H1 (cell line): ENCODE data around the gene TAL2. TPM values are rescaled to one million over a fixed set of nuclear protein-coding genes. Genes with fewer than 3 reads are reported as not detected.

ENCODE experiments used
- CTCF ChIA-PET: fragments of 300-600 bp; sonication (Branson Sonifier 250); formaldehyde crosslinking; loops from one replicate; lab custom pipeline; 2021; ENCODE audit not compliant: partially characterized antibody; lab: Charles Lee
- POLR2A ChIA-PET: fragments of 300-600 bp; sonication (Branson Sonifier 250); formaldehyde crosslinking; loops from one replicate; lab custom pipeline; 2021; ENCODE audit warnings: inconsistent platforms; ENCODE audit not compliant: partially characterized antibody; lab: Charles Lee
- DNase-seq, 2 experiments: peaks; one replicate each; pipeline versions ENCODE4 v3.0.0 to v3.0.0-alpha.2; 2010 to 2022; ENCODE audit warnings: low spot score in 2 of 2, low read depth in 1 of 2, mixed read lengths in 1 of 2
- FAIRE-seq: peaks from 2 replicates; lab custom pipeline; 2011; peaks lifted over from hg19 to GRCh38; lab: Jason Lieb, UNC
- H2AFZ ChIP-seq: 2 replicates; pipeline ENCODE4 v1.8.1; 2012; ENCODE audit warnings: low read length, inconsistent platforms
- H2AK5ac ChIP-seq: 2 replicates; pipeline ENCODE4 v1.6.1; 2013; ENCODE audit warnings: low read depth, low read length
- H2BK120ac ChIP-seq: replicated peaks from 2 replicates; pipeline ENCODE3; 2013; ENCODE audit warnings: low read depth, low read length, inconsistent platforms
- H2BK12ac ChIP-seq: 2 replicates; pipeline ENCODE4 v1.6.1; 2013; ENCODE audit warnings: low read depth, low read length
- H2BK15ac ChIP-seq: 2 replicates; pipeline ENCODE4 v1.6.1; 2013; ENCODE audit warnings: low read length
- H2BK20ac ChIP-seq: 2 replicates; pipeline ENCODE4 v1.6.1; 2013; ENCODE audit warnings: low read length
- H2BK5ac ChIP-seq: 2 replicates; pipeline ENCODE4 v1.6.1; 2013; ENCODE audit warnings: low read depth, low read length
- H3K14ac ChIP-seq: 2 replicates; pipeline ENCODE4 v1.6.1; 2013; ENCODE audit warnings: inconsistent platforms; ENCODE audit not compliant: insufficient read length
- H3K18ac ChIP-seq: 2 replicates; pipeline ENCODE4 v1.6.1; 2013; ENCODE audit warnings: low read length; ENCODE audit errors: extremely low read depth
- H3K23ac ChIP-seq: 2 replicates; pipeline ENCODE4 v1.6.1; 2013; ENCODE audit warnings: inconsistent platforms; ENCODE audit not compliant: insufficient read length
- H3K23me2 ChIP-seq: 2 replicates; pipeline ENCODE4 v1.6.1; 2013; ENCODE audit warnings: low read depth, low read length
- H3K27ac ChIP-seq: 2 replicates; pipeline ENCODE4 v1.6.1; 2011; ENCODE audit warnings: low read depth, low read length, inconsistent platforms
- H3K27me3 ChIP-seq, 4 experiments: replicated peaks in 1 of 4; 1 replicate in 1 of 4; 2 replicates in 3 of 4; pipeline versions ENCODE4 v1.6.1 to v1.8.1; 2011 to 2013; ENCODE audit warnings: low read length in 3 of 4, mild to moderate bottlenecking in 3 of 4, inconsistent platforms in 2 of 4, mixed read lengths in 2 of 4, moderate library complexity in 1 of 4; ENCODE audit not compliant: control insufficient read depth in 3 of 4, insufficient read depth in 3 of 4; ENCODE audit errors: extremely low read depth in 1 of 4
- H3K36me3 ChIP-seq, 4 experiments: 2 replicates each; pipeline versions ENCODE4 v1.6.1 to v1.8.1; 2011 to 2013; ENCODE audit warnings: mild to moderate bottlenecking in 4 of 4, low read length in 3 of 4, moderate library complexity in 2 of 4, control low read depth in 1 of 4, inconsistent platforms in 1 of 4; ENCODE audit not compliant: insufficient read depth in 4 of 4, control insufficient read depth in 2 of 4
- H3K4ac ChIP-seq: replicated peaks from 2 replicates; pipeline ENCODE3; 2013; ENCODE audit warnings: low read length, low read depth, mixed read lengths, inconsistent platforms; ENCODE audit not compliant: insufficient read length
- H3K4me1 ChIP-seq, 4 experiments: replicated peaks in 1 of 4; 1 replicate in 1 of 4; 2 replicates in 3 of 4; pipeline versions ENCODE4 v1.6.1 to v1.8.1; 2011 to 2013; ENCODE audit warnings: low read length in 3 of 4, inconsistent platforms in 2 of 4, mixed read lengths in 1 of 4; ENCODE audit not compliant: insufficient read depth in 4 of 4, control insufficient read depth in 3 of 4
- H3K4me2 ChIP-seq, 2 experiments: 2 replicates each; pipeline versions ENCODE4 v1.6.1 to v1.8.1; 2011 to 2013; ENCODE audit warnings: low read depth in 2 of 2, low read length in 2 of 2, control low read depth in 1 of 2, inconsistent platforms in 1 of 2, mild to moderate bottlenecking in 1 of 2; ENCODE audit not compliant: insufficient read depth in 1 of 2
- H3K4me3 ChIP-seq, 4 experiments: fragments of 200-600, 300-600 bp in 1 of 4; sonication (generic), shearing (Covaris generic), sonication (Bioruptor Twin) in 1 of 4; 2 replicates each; pipeline versions ENCODE4 v1.5.1 to v1.8.1; 2011 to 2016; ENCODE audit warnings: low read length in 4 of 4, low read depth in 3 of 4, control low read depth in 2 of 4, inconsistent platforms in 2 of 4, mild to moderate bottlenecking in 2 of 4, mixed read lengths in 1 of 4, moderate library complexity in 1 of 4; ENCODE audit not compliant: insufficient read depth in 2 of 4; ENCODE audit errors: extremely low read depth in 1 of 4
- H3K56ac ChIP-seq: replicated peaks from 2 replicates; pipeline ENCODE3; 2013; ENCODE audit warnings: low read depth, mild to moderate bottlenecking, mixed read lengths, low read length, inconsistent platforms; ENCODE audit not compliant: insufficient read length
- H3K79me1 ChIP-seq: 2 replicates; pipeline ENCODE4 v1.6.1; 2013; ENCODE audit warnings: low read depth, low read length, control low read depth
- H3K79me2 ChIP-seq, 2 experiments: 2 replicates each; pipeline versions ENCODE4 v1.6.1 to v1.8.1; 2012 to 2013; ENCODE audit warnings: low read length in 2 of 2, mild to moderate bottlenecking in 2 of 2, inconsistent platforms in 1 of 2; ENCODE audit not compliant: insufficient read depth in 2 of 2, control insufficient read depth in 1 of 2
- H3K9ac ChIP-seq, 4 experiments: replicated peaks in 1 of 4; 1 replicate in 1 of 4; 2 replicates in 3 of 4; pipeline versions ENCODE4 v1.6.1 to v1.8.1; 2011 to 2013; ENCODE audit warnings: low read depth in 3 of 4, low read length in 3 of 4, control low read depth in 2 of 4, mild to moderate bottlenecking in 2 of 4, moderate library complexity in 2 of 4, inconsistent platforms in 1 of 4; ENCODE audit errors: extremely low read depth in 1 of 4
- H3K9me3 ChIP-seq, 2 experiments: 2 replicates each; pipeline versions ENCODE4 v1.6.1 to v1.8.1; 2012 to 2013; ENCODE audit warnings: mild to moderate bottlenecking in 2 of 2, moderate library complexity in 2 of 2, control low read depth in 1 of 2, inconsistent platforms in 1 of 2, low read depth in 1 of 2, low read length in 1 of 2, mixed read lengths in 1 of 2; ENCODE audit not compliant: insufficient read depth in 2 of 2
- H4K20me1 ChIP-seq, 2 experiments: replicated peaks in 1 of 2; 2 replicates each; pipeline versions ENCODE3 to v1.8.1; 2011 to 2013; ENCODE audit warnings: inconsistent platforms in 2 of 2, low read length in 2 of 2, mild to moderate bottlenecking in 1 of 2; ENCODE audit not compliant: insufficient read depth in 2 of 2, control insufficient read depth in 1 of 2
- H4K5ac ChIP-seq: 2 replicates; pipeline ENCODE4 v1.6.1; 2013; ENCODE audit warnings: low read length, low read depth, mixed read lengths, inconsistent platforms; ENCODE audit not compliant: insufficient read length
- H4K8ac ChIP-seq: 2 replicates; pipeline ENCODE4 v1.8.0; 2013; ENCODE audit warnings: mild to moderate bottlenecking, moderate library complexity, low read length, inconsistent platforms; ENCODE audit not compliant: insufficient read depth; ENCODE audit errors: extremely low read depth
- H4K91ac ChIP-seq: replicated peaks from 2 replicates; pipeline ENCODE3; 2013; ENCODE audit warnings: low read length, mixed read lengths, inconsistent platforms; ENCODE audit not compliant: insufficient read length
- SP2 ChIP-seq: IDR thresholded peaks from 2 replicates; pipeline ENCODE4 v1.6.1; 2012; ENCODE audit warnings: mild to moderate bottlenecking, low read length, inconsistent platforms
- WGBS, 2 experiments: shearing (Covaris generic) in 1 of 2; methylation state at CpG; one replicate each; pipeline versions ENCODE4 v1.1.6 to v1.1.7; 2013 to 2015; ENCODE audit warnings: low lambda C conversion rate in 2 of 2, mixed read lengths in 2 of 2, inconsistent platforms in 1 of 2, low coverage in 1 of 2, missing lambda C conversion rate in 1 of 2; ENCODE audit not compliant: insufficient replicate concordance in 2 of 2, insufficient coverage in 1 of 2, insufficient read length in 1 of 2; ENCODE audit errors: extremely low coverage in 1 of 2, missing lambda C conversion rate in 1 of 2; 5-methylcytosine and 5-hydroxymethylcytosine counted together
- polyA plus RNA-seq, 7 experiments: library from polyadenylated mRNA; depleted of rRNA in 3 of 7; stranded (reverse) in 5 of 7; unstranded in 2 of 7; fragments of >200 nt in 5 of 7; fragments of 200-250 nt in 2 of 7; gene quantifications; 1 replicate in 5 of 7; 2 replicates in 1 of 7; 4 replicates in 1 of 7; pipeline versions ENCODE4 v1.2.1 to v1.2.3, GENCODE V29; 2011 to 2013; ENCODE audit warnings: missing spikeins in 2 of 7, mixed read lengths in 2 of 7
- total RNA-seq: library from RNA; stranded (reverse); fragmentation: NEBNext Ultra II Directional; extraction: Animal tissue kit (Norgen Biotek cat#: 25700); gene quantifications from 2 replicates; pipeline ENCODE4 v1.2.1, GENCODE V29; 2021

TAL2 gene
- total and polyA plus RNA-seq, 2 of the 8 experiments (the other 6 are each of a cell fraction or from before 2014, with no cell fraction given): 0.65 to 0.82 TPM

DNA sequence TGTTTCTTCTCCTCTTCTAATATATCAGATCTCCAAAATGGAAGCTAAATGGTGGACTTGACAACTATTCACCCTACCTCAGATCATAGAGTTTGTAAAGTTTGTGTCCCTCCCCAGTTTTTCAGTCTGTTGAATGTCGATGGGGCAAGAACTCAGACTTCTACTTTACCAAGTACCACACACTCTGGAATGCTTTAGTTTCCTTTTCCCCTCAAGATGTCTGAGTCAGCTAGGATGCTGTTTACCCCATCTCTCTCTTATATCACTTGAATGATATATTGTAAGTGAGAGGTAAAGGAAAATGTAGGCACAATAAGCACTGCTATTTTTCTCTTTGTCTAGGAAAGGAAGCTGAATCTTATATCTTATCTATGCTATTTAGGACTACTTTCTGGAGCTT, 25.9 kb upstream of the TAL2 start:
- Histone ChIP-seq H4K20me1 (no peaks in the 10 kb centered on the region), H4K8ac (no peak overlapping the region), H3K27ac (no peak overlapping the region), H4K5ac (no peak overlapping the region), H3K4me3 (no peak overlapping the region), H2BK5ac (no peak overlapping the region), H3K56ac (no peak overlapping the region), H3K23ac (no peak overlapping the region), H3K79me2 (no peaks in the 10 kb centered on the region), H3K27me3 (no peaks in the 10 kb centered on the region), H3K4me1 (no peaks in the 10 kb centered on the region), H2BK15ac (no peak overlapping the region), H3K79me1 (no peaks in the 10 kb centered on the region), H3K9ac (no peak overlapping the region), H2BK20ac (no peak overlapping the region), H3K14ac (no peak overlapping the region), H3K23me2 (no peaks in the 10 kb centered on the region), H3K18ac (no peak overlapping the region), H2AK5ac (no peak overlapping the region), H3K9me3 (no peaks in the 10 kb centered on the region), H2BK120ac (no peak overlapping the region), H3K36me3 (no peaks in the 10 kb centered on the region), H3K4me2 (no peak overlapping the region), H2BK12ac (no peak overlapping the region), H2AFZ (no peak overlapping the region), H3K4ac (no peak overlapping the region), H4K91ac (no peak overlapping the region)
- POLR2A ChIA-PET: interaction anchor here (1.0 kb wide), 1 partner anchor 17 kb away, joined by 3 read pairs; no protein-coding TSS in a partner anchor
- FAIRE-seq (no peak), DNase-seq (no peak)
- CTCF ChIA-PET: interaction anchor here (0.7 to 8.0 kb wide), 6 partner anchors 9 to 82 kb away, joined by 3 to 70 read pairs (median 10); no protein-coding TSS in a partner anchor
- WGBS, 2 experiments: 89% methylated on average over 1 of the region's 1 CpG; no CpG with 5 or more reads in 1 of the 2 experiments
- TF ChIP-seq SP2: no peak
